ENCODE data around the gene CRMP1. TPM values are rescaled to one million over a fixed set of nuclear protein-coding genes. Genes with fewer than 3 reads are reported as not detected.

The CRMP1 gene
- total RNA-seq, 1 experiment from 2014 or later = 134 TPM

DNA sequence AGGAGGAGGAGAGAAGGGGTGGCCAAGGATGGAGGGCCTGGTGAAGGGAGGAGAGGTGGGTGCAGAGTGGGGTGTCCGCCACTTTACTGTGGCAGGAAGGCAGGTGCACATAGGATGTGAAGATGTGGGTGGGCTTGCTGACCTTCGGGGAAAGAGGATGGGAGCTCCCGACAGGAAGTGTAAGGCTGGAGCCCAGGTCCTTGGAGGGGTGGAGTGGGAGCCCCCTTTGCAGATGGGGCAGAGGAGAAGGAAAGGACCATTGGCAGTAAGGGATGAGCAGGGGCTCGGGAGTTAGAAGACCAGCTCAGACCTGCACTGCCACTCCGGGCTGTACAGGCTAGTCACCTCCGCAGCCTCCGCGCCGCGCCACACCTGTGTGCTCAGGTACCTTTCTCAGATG lies 92.4 kb downstream of the CRMP1 start:
- POLR2A ChIA-PET = no interaction called here

DNA sequence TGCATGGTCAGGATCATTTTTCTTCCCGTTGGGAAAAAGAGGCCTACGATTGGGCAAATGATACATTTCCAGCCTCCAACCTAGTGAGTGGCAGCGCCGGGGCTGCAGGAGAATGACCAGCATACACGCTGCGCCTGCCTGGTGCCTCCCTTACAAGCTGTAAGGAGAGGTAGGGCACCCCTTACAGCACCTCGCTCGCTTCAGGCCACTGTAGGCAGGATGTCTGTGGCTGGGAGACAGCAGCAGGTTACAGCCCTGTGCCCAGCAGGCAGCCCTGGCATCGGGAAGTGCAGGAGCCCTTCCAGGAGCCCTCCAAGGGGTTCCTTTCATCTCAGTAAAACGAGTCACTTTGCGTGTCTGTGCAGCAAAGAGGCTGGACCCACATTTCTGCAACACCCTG lies 93.5 kb downstream of the CRMP1 start:
- H3K9me3 Mint-ChIP-seq = no peaks in the 10 kb centered on the region
- no peak overlapping the region for H3K4me3 Mint-ChIP-seq
- no peaks in the 10 kb centered on the region for H3K4me1 Mint-ChIP-seq
- ATAC-seq = no peak
- H3K27ac Mint-ChIP-seq = no peak overlapping the region
- H3K27me3 Mint-ChIP-seq (ENCODE audit: low read depth) = no peaks in the 10 kb centered on the region
- H3K36me3 Mint-ChIP-seq = peaks cover 28% of the 10 kb centered on the region
- CTCF ChIA-PET = no interaction called here
- POLR2A ChIA-PET = no interaction called here
- TF ChIP-seq CREM (CRISPR knock-in tag; IDR thresholded peaks at IDR 0.05) (no peak), TEAD4 (CRISPR knock-in tag; IDR thresholded peaks at IDR 0.05) (no peak)
- TF ChIP-seq, protein P1, sequence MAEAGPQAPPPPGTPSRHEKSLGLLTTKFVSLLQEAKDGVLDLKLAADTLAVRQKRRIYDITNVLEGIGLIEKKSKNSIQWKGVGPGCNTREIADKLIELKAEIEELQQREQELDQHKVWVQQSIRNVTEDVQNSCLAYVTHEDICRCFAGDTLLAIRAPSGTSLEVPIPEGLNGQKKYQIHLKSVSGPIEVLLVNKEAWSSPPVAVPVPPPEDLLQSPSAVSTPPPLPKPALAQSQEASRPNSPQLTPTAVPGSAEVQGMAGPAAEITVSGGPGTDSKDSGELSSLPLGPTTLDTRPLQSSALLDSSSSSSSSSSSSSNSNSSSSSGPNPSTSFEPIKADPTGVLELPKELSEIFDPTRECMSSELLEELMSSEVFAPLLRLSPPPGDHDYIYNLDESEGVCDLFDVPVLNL (CRISPR knock-in tag; IDR thresholded peaks at IDR 0.05; ENCODE audit: borderline replicate concordance, low read depth) = no peak
- DNase-seq (ENCODE audit: low spot score) = no peak

More for the DNA sequence above, 92.4 kb downstream of the CRMP1 start:
- CTCF ChIA-PET = no interaction called here
- no peak overlapping the region for H3K4me3 Mint-ChIP-seq
- H3K9me3 Mint-ChIP-seq = no peaks in the 10 kb centered on the region
- ATAC-seq (no peak), DNase-seq (ENCODE audit: low spot score) (no peak)
- H3K27me3 Mint-ChIP-seq (ENCODE audit: low read depth) = no peaks in the 10 kb centered on the region
- H3K27ac Mint-ChIP-seq = no peak overlapping the region
- H3K4me1 Mint-ChIP-seq = no peaks in the 10 kb centered on the region
- peaks cover 25% of the 10 kb centered on the region for H3K36me3 Mint-ChIP-seq
- TF ChIP-seq TEAD1 (CRISPR knock-in tag; IDR thresholded peaks at IDR 0.05) = no peak
- no peak for TF ChIP-seq OVOL2 (CRISPR knock-in tag; IDR thresholded peaks at IDR 0.05; ENCODE audit: borderline replicate concordance)
- TF ChIP-seq, protein P2, sequence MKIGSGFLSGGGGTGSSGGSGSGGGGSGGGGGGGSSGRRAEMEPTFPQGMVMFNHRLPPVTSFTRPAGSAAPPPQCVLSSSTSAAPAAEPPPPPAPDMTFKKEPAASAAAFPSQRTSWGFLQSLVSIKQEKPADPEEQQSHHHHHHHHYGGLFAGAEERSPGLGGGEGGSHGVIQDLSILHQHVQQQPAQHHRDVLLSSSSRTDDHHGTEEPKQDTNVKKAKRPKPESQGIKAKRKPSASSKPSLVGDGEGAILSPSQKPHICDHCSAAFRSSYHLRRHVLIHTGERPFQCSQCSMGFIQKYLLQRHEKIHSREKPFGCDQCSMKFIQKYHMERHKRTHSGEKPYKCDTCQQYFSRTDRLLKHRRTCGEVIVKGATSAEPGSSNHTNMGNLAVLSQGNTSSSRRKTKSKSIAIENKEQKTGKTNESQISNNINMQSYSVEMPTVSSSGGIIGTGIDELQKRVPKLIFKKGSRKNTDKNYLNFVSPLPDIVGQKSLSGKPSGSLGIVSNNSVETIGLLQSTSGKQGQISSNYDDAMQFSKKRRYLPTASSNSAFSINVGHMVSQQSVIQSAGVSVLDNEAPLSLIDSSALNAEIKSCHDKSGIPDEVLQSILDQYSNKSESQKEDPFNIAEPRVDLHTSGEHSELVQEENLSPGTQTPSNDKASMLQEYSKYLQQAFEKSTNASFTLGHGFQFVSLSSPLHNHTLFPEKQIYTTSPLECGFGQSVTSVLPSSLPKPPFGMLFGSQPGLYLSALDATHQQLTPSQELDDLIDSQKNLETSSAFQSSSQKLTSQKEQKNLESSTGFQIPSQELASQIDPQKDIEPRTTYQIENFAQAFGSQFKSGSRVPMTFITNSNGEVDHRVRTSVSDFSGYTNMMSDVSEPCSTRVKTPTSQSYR (CRISPR knock-in tag; IDR thresholded peaks at IDR 0.05) = no peak
- TF ChIP-seq SMAD4 (CRISPR knock-in tag; IDR thresholded peaks at IDR 0.05) = no peak
- TF ChIP-seq ZNF317 (CRISPR knock-in tag; IDR thresholded peaks at IDR 0.05; ENCODE audit: borderline replicate concordance, low read depth) = no peak
- TF ChIP-seq NR1H2 (CRISPR knock-in tag; IDR thresholded peaks at IDR 0.05) = no peak
- TF ChIP-seq, protein P3, sequence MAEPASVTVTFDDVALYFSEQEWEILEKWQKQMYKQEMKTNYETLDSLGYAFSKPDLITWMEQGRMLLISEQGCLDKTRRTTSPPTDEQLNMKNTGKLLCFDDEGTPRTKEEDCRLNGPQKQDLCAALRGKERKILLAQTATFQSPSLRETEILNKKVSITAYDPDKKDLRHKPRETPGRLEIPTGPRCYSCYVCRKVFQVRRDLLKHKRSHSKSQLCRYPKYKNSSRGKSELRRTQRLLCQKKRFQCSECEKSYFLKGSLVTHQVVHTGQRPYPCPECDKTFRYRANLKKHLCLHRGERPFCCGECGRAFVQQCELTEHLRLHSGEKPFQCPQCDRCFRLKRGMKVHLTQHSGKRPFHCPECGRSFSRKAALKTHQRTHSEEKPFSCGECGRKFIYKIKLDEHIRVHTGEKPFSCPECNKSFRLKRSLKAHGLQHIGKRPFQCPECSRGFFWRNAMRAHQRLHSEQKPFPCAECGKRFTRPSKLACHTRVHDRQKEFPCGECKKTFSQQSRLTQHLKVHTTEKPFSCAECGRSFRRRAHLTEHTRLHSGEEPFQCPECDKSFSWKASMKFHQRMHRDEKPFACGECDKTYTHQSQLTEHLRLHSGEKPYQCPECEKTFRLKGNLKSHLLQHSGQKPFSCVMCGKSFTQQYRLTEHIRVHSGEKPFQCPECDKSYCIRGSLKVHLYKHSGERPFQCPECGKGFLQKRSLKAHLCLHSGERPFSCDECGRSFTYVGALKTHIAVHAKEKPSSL (CRISPR knock-in tag; conservative IDR thresholded peaks at IDR 0.05) = no peak
- TF ChIP-seq, protein P4, sequence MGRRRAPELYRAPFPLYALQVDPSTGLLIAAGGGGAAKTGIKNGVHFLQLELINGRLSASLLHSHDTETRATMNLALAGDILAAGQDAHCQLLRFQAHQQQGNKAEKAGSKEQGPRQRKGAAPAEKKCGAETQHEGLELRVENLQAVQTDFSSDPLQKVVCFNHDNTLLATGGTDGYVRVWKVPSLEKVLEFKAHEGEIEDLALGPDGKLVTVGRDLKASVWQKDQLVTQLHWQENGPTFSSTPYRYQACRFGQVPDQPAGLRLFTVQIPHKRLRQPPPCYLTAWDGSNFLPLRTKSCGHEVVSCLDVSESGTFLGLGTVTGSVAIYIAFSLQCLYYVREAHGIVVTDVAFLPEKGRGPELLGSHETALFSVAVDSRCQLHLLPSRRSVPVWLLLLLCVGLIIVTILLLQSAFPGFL (CRISPR knock-in tag; IDR thresholded peaks at IDR 0.05; ENCODE audit: borderline replicate concordance) = no peak
- TF ChIP-seq ZBTB21 (CRISPR knock-in tag; IDR thresholded peaks at IDR 0.05; ENCODE audit: borderline replicate concordance) = no peak
- TF ChIP-seq PRRX2 (CRISPR knock-in tag; IDR thresholded peaks at IDR 0.05) = no peak
- no peak for TF ChIP-seq JAZF1 (CRISPR knock-in tag; IDR thresholded peaks at IDR 0.05)
- TF ChIP-seq ZNF219 (CRISPR knock-in tag; IDR thresholded peaks at IDR 0.05; ENCODE audit: borderline replicate concordance) = no peak
- TF ChIP-seq ZNF138 (CRISPR knock-in tag; conservative IDR thresholded peaks at IDR 0.05) = no peak
- no peak for TF ChIP-seq ZNF416 (CRISPR knock-in tag; IDR thresholded peaks at IDR 0.05)
- TF ChIP-seq ELF4 (CRISPR knock-in tag; IDR thresholded peaks at IDR 0.05; ENCODE audit: low read depth) = no peak
- no peak for TF ChIP-seq TP53 (CRISPR knock-in tag; IDR thresholded peaks at IDR 0.05)
- TF ChIP-seq GABPB1 (CRISPR knock-in tag; IDR thresholded peaks at IDR 0.05) = no peak
- no peak for TF ChIP-seq NR2C2 (CRISPR knock-in tag; IDR thresholded peaks at IDR 0.05)
- TF ChIP-seq, protein P5, sequence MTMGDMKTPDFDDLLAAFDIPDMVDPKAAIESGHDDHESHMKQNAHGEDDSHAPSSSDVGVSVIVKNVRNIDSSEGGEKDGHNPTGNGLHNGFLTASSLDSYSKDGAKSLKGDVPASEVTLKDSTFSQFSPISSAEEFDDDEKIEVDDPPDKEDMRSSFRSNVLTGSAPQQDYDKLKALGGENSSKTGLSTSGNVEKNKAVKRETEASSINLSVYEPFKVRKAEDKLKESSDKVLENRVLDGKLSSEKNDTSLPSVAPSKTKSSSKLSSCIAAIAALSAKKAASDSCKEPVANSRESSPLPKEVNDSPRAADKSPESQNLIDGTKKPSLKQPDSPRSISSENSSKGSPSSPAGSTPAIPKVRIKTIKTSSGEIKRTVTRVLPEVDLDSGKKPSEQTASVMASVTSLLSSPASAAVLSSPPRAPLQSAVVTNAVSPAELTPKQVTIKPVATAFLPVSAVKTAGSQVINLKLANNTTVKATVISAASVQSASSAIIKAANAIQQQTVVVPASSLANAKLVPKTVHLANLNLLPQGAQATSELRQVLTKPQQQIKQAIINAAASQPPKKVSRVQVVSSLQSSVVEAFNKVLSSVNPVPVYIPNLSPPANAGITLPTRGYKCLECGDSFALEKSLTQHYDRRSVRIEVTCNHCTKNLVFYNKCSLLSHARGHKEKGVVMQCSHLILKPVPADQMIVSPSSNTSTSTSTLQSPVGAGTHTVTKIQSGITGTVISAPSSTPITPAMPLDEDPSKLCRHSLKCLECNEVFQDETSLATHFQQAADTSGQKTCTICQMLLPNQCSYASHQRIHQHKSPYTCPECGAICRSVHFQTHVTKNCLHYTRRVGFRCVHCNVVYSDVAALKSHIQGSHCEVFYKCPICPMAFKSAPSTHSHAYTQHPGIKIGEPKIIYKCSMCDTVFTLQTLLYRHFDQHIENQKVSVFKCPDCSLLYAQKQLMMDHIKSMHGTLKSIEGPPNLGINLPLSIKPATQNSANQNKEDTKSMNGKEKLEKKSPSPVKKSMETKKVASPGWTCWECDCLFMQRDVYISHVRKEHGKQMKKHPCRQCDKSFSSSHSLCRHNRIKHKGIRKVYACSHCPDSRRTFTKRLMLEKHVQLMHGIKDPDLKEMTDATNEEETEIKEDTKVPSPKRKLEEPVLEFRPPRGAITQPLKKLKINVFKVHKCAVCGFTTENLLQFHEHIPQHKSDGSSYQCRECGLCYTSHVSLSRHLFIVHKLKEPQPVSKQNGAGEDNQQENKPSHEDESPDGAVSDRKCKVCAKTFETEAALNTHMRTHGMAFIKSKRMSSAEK (CRISPR knock-in tag; IDR thresholded peaks at IDR 0.05; ENCODE audit: borderline replicate concordance) = no peak
- TF ChIP-seq ATF1 (CRISPR knock-in tag; IDR thresholded peaks at IDR 0.05) = no peak

Data from WTC11 (cell line).